GM21528 (cell line): ENCODE data around the gene MTF1.

Source experiments
- ATAC-seq: cut with Tn5 transposase; IDR thresholded peaks from one replicate; pipeline ENCODE4 v1.9.1; 2021; ENCODE audit warnings: mild to moderate bottlenecking, moderate library complexity; ENCODE audit not compliant: unreplicated experiment, low FRiP score

MTF1 gene

DNA sequence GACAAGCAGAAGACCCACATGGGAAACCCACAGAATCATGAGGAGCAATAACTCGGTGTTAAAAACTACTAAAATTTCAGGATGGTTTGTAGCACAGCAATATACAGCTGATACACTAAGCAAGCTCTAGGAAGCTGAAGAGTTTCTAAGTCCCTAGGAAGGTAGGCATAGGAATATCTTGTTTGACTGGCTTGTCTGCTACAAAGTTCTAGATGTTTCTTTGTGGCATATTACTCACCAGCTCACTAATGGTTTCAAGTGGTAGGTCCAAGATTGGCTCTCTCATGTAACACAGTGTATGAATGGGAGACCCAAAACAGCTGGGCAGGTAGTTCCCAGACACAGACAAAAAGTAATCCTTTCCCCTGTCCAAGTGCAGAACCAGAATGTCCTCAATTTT lies 13.3 kb upstream of the MTF1 start:
- no peak for ATAC-seq

DNA sequence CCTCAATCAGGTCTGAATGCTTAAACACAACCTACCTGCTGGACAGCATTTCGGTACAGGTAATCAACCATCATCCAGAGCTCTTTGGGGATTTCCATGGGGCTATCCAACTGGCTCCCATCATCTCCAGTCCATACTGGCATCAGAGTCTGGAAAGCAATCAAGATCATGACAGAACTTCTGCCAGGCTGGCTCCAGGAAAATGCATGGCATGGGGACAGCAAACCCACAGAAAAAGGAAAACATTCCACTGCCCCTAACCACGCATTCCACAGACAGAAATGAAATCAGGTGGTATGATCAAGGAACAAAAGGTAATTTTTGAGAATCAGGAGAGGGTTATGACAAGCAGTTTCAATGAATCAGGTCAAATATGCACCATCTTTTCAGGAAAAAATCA lies 9.1 kb upstream of the MTF1 start:
- no peak for ATAC-seq

DNA sequence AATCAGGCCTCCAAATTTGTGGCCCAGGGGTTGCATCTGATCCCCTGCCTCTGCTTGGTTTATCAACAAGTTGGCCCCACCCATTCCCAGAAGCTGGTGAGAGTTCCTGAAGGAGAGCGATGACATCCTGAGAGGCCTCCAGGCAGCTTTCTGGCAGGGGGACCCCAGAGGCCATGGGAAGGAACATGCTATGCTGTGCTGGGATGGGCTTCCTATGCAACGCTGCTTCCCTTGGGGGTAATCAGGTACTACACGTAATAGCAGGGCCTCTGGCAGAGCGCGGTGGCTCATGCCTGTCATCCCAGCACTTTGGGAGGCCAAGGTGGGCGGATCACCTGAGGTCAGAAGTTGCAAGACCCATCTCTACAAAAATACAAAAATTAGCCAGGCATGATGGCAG lies 8.4 kb upstream of the MTF1 start:
- no peak for ATAC-seq

DNA sequence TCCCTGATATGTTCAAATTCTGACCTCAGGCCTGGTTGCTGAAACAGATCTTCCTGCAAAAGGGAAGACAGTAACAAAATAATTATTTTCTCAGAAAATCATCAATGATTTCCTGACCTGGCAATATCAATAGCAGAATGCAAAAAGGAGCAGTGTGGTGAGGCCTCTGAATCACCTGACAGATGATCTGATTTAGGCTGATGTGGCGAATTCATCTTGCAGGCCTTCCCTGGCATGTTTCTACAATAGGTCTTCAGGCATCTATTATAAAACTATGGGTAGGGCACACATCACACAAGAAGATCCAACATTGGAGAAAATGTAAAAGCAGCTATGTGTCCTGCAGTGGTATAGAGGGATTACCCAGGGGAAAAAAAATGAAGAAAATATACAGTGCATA lies 7.1 kb upstream of the MTF1 start:
- ATAC-seq: no peak

DNA sequence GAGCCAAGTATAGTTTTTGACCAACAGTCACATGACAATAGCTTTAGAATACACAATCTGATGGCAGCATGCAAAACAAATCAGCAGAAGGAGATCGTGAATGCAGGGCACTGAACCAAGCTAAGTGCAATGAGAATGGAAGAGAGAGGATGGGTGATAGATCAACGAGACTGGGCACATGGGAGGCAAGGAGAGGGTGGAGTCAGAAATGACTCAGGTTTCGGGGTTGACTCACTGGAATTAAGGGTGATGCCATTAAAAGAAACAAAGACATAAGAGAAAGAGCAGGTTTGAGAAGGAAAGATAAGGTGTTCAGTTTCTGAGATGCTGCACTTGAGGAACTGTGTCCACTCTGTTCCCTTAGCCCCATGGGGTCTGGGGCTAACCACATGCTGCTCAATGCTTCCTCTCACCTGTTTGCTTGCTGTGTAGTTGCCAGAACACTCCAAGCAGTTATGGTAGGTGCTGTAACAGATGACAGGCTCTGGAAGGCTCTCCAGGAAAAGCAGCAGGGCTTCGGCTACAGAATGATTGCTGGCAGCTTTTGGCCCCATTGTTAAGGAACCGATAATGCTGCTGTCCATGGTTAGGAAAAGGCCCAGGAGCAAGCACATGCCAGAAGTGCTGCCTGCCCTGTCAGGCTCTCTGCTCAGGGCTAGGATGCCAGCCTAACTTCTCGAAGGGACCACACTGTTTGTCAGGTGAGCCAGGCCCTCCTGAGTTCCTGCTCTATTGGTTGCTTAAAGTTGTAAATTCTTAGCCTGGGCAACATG lies 6.1 kb upstream of the MTF1 start:
- ATAC-seq: no peak

DNA sequence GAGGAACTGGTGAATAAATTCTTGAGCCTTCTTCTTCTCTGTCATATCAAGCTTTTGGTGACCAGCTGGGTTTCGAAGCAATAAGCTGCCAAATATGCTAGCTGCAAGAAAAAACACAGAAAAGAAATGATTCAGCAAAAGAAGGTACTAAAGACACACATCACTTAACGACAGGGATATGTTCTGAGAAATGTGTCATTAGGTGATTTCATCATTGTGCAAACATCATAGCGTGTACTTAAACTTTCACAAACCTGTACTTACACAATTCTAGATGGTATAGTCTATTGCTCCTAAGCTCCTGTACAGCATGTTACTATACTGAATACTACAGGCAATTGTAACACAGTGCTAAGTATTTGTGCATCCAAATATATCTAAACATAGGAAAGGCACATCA lies 2.9 kb upstream of the MTF1 start:
- no peak for ATAC-seq

DNA sequence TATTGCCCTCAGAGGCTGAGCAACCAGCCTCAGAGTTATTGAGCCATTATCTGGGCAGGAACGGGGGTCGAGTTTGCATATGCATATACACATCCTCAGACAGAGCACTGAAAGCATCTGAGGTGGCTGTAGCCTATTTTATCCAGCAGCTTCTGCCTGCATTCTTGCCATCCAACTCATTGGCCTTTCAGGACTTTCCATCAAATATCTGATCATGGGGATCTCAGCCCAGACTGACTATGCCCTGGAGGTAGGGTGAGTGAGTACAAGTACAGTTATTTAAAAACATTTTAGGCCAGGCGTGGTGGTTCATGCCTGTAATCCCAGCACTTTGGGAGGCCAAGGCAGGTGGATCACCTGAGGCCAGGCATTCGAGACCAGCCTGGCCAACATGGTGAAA lies 1.8 kb upstream of the MTF1 start:
- ATAC-seq: no peak

DNA sequence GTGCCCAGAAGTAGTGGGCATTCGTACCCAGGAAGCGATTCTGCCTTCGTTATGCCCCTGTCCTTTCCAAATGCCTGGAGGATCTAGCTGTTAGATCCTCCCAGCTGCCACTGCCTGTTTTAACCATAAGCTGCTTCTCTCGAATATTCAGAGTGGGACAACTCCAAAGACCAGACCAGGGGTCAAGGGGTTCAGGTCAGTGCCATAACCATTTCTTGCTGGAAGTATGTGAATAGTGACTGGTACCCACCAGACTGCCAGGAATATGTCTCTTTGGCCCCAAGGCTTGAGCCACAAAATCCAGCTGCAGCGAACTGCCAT lies 914 bp upstream of the MTF1 start:
- no peak for ATAC-seq

DNA sequence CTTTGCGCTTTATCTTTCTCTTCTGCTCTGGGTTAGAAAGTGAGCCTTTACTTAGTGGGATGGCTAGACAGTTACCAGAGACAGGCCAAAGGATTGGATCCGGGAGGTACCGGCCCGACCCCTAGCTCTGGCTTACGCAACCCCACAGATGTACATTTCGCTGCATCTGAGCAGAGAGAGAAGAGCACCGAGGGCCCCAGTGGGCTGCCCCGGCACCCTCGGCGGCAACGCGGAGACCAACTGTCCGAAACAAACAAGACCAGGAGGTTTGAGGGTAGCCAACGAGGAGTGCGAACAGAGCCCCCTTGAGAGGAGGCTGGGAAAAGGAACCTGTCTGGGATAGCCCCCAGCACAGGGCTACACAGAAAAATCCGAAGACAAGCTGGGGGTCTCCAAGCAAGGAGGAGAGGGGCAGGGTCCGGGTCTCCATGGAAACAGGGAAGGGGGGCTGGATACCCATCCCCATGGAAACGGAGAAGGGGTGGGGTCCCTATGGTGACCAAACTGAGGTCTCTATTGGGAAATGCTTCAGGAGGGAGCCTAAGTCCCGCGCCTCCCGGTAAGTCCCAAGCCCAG lies 373 bp downstream of the MTF1 start:
- peak; percentile 26 for ATAC-seq

DNA sequence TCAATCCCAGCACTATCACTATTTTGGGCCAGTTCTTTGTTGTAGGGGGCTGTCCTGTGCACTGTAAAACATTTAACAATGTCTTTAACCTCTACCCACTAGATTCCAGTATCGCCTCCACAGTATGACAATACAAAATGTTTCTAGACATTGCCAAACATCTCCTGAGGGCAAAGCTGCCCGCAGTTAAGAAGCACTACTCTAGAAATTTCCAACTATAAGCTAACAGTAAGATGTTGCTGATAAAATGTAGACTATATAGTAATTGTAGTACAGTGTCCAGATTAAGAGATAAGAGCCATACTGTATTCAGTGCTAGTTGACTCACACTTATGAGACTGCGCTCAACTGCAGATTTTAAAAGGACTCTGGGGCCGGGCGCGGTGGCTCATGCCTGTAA lies 5.0 kb downstream of the MTF1 start:
- no peak for ATAC-seq

DNA sequence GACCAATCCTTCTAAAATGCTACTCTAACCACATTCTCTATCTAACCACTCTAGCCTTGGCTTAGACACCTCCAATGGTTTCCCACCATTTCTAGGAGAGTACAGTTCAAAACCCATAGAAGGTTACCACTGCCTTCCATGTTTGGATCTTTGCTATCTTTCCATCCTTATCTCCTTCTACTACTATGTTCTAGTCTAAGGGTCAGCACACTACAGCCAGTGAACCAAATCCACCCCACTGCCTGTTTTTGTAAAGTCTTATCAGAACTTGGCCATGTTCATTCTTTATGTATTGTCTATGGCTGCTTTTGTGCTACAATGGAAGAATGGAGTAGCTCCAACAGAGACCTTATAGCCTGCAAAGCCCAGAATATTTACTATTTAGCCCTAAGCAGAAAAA lies 6.2 kb downstream of the MTF1 start:
- ATAC-seq: no peak

DNA sequence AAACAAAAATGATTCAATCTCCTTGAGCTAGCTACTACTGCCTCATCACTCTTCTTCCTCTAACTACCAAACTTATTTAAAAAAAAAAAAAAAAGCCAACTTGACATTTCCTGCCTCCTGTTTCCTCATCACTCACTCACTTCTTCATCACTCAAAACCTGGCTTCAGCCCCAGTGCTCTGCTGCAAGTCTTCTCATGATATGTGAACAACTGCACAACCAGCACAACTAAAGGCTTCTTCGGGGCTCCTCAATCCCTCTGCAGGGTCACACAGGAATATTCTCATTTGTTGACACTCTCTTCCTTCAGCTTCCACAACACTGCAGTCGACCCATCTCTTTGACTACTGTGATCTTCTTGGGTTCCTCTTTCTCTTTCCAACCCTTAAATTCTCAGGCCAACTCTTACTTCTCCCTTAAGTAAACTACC lies 7.6 kb downstream of the MTF1 start:
- no peak for ATAC-seq

DNA sequence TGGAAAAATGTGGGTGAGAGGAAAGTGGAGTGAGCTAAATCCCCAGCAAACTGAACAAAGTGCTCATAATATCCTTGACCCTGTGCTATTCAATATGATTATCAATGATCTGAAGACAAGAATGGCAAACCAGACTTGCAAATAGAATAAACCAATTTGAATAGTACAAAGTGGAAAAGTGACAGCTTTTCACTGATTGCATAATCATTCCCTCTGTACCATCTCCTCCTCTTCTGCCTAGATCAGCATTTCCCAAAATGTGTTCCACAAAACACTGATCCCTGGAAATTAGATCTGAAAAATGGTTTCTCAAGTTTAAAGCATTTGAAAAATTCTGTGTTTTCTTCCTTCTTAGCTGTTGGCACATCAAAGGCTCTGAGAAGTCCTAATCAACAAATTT lies 8.1 kb downstream of the MTF1 start:
- ATAC-seq: no peak

DNA sequence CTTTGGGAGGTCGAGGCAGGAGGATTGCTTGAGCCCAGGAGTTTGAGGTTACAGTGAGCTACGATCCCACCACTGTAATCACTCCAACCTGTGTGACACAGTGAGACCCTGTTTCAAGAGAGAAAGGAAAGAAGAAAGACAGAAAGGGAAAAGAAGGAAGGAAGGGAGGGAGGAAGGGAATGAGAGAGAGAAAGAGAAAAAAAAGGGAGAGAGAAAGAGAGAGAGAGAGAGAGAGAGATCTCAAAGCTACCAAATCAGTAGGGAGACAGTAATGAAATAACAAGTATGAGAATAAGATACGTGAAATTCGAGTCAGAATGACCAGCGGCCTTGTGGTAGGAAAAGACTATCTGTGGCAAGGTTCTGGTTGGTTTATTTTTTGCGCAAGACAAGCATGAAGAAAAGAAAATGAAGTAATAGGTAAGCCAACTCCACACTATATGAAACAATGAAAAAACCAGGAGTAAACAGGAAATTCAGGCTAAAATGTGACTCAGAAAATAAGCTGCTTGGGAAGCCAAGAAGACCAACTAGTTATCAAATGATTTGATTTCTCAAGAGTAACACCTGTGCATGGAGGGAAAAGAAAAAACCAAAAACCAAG lies 8.9 kb downstream of the MTF1 start:
- ATAC-seq: no peak

DNA sequence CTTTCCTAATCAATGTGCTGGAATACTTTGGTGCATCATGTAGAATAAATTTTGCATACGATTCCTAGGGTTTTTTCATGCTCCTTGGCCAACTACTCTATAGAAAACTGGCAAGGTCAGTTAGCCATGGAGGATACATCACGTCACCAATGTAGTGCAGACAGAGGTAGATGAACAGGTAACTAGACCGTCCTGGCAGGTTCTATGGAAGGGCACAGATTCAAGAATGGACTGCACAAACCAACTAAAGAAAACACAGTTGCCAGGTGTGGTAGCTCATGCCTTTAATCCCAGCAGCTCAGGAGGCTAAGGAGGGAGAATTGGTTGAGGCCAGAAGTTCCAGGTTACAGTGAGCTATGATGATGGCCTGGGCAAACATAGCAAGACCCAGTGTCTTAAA lies 9.9 kb downstream of the MTF1 start:
- ATAC-seq: no peak

DNA sequence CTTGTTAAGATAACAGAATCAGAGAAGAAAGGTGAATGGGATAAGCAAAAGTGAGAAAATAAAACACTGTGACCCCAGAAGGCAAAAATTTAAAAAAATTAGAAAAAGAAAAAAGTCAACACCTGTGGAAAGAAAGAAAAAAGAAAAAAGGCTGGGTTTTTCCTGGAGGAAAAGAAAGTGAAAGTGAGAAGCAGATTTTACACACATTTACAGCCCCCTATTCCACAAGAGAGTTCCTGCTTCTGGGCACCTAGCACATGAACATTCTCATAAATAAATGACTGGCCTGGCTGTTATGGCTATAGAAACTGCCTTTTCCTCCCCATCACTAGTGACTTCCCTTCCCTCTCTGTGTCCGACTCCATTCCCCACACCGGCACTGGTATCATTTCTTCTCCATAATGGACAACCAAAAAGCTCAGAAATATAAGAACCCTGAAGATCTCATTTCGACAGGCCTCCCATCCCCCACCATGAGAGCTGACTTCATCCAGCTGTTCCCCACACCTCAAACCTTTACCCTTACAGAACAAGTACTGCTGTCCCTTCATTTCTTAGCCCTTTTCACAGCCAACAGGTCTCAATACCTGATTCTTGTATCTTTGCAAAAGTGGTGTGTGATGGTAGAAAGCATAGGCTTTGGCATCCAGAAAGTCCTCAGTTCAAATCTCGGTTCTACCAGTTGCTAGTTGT lies 12.6 kb downstream of the MTF1 start:
- ATAC-seq: no peak

DNA sequence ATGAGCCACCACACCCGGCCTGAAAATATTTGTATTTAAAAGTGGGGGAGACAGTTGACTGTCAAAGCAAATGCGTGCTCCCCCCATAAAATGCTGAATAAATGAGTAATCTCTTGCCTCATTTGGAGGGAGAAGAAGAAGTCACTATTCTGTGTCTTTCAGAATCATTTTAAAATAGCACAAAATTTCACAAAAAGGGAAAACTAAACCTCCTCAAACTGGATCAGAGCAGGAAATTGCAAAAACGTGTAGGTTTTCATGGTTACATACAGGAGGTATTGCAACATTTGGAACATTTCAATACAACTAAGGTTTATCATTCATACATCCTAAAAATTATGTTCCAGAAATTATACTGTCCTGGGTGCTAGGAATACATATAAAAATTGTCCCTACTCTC lies 13.6 kb downstream of the MTF1 start:
- ATAC-seq: no peak

DNA sequence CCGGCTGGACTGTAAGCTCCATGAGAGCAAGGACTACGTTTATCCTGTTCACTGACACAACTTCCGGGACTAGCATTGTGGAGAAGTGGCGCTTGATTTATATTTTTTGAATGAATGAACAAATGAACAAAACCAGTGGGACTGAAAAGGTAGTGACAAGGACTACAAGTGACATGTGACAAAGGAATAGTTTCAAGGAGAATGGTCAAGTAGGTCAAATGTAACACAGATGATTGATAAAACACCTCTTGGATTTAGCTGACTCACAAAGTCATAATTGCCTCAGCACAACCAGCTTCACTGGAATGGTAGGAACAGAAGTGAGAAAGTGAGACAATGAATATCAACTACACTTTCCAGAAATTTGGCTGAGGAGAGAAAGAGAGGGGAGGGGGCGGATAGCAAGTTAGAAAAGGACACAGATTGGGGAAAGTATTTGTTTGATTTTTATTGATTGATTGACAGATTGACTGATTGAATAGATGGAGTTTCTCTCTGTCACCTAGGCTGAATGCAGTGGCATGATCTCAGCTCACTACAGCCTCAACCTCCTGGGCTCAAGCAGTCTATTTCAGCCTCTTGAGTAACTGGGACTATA lies 14.2 kb downstream of the MTF1 start:
- ATAC-seq: no peak

DNA sequence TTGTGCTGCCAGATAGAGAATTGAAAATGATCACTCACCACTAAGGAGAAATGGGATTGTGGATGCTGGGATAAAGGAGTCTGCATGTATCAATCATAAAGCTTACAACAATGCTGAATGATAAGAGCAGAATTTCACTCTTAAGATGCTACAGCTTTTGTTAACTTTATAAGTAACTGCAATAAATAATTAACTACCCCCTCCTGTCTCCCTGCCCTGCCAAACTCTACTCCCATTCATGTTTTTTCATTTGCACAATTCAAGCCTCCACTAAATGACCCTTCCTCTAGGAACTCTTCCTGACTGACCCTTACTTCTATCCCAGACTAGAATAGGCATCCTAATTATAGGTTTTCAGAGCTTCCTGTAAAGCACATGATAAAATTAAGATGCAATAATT lies 14.9 kb downstream of the MTF1 start:
- ATAC-seq: no peak

DNA sequence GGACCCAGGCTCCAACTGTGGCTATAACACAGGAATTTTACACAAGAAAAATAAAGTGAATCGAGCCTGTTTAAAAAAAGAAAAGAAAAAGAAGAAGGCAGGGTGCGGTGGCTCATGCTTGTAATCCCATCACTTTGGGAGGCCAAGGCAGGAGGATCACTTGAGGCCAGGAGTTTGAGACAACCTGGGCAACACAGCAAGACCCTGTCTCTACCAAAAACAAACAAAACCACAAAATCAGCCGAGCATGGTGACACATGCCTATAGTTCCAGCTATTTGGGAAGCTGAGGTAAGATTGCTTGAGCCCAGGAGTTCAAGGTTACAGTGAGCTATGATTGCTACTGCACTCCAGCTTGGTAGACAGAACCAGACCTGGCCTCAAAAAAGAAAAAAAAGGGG lies 17.7 kb downstream of the MTF1 start:
- ATAC-seq: no peak

DNA sequence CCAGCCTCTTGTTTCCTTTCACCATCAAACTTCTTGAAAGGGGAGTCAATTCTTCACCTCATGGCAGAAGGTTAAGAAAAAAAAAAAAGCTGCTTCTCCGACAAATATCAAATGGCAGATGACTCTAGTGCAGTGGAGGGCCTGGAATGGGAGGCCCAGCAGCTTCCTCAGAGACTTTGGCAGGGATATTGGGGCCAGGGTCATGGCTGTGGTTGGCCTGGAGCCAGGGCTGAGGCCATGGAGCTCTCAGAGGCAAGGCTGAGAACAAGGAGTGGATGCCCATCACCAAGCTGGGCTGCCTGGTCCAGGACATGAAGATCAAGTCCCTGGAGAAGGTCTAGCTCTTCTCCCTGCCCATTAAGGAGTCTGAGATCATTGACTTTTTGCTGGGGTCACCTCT lies 18.7 kb downstream of the MTF1 start:
- no peak for ATAC-seq
